Keratinocyte (primary cell): ENCODE data around the gene NDUFS1. TPM values are rescaled to one million over a fixed set of nuclear protein-coding genes. Genes with fewer than 3 reads are reported as not detected.

ENCODE experiments used
- DNase-seq: peaks from one replicate; pipeline ENCODE4 v3.0.0-alpha.2; 2011; ENCODE audit warnings: low read depth, missing footprints, low spot score
- FAIRE-seq: peaks from 2 replicates; lab custom pipeline; 2011; peaks lifted over from hg19 to GRCh38; lab: Jason Lieb, UNC
- H2AFZ ChIP-seq: 2 replicates; pipeline ENCODE4 v1.6.0; 2012; ENCODE audit warnings: low read length, control low read depth, inconsistent platforms; ENCODE audit not compliant: control insufficient read depth
- H3K27ac ChIP-seq: 2 replicates; pipeline ENCODE4 v1.5.1; 2011; ENCODE audit warnings: low read length; ENCODE audit not compliant: control insufficient read depth, insufficient read depth
- H3K27me3 ChIP-seq: 3 replicates; pipeline ENCODE4 v1.6.0; 2011; ENCODE audit warnings: low read length; ENCODE audit not compliant: control insufficient read depth, insufficient read depth; ENCODE audit errors: extremely low read depth
- H3K36me3 ChIP-seq, 2 experiments: 2 replicates in 1 of 2; 3 replicates in 1 of 2; pipeline ENCODE4 v1.5.1; 2011; ENCODE audit warnings: low read length in 2 of 2, mild to moderate bottlenecking in 1 of 2; ENCODE audit not compliant: control insufficient read depth in 2 of 2, insufficient read depth in 2 of 2; ENCODE audit errors: extremely low read depth in 1 of 2
- H3K4me1 ChIP-seq: 3 replicates; pipeline ENCODE4 v1.5.1; 2011; ENCODE audit warnings: low read length; ENCODE audit not compliant: control insufficient read depth, insufficient read depth; ENCODE audit errors: extremely low read depth
- H3K4me2 ChIP-seq: 3 replicates; pipeline ENCODE4 v1.6.0; 2011; ENCODE audit warnings: low read depth, low read length; ENCODE audit not compliant: control insufficient read depth, insufficient read depth; ENCODE audit errors: extremely low read depth
- H3K4me3 ChIP-seq, 3 experiments: fragments of 200-600 bp in 1 of 3; sonication (generic) in 1 of 3; 2 replicates in 2 of 3; 3 replicates in 1 of 3; pipeline ENCODE4 v1.5.1; 2011 to 2016; ENCODE audit warnings: low read length in 3 of 3, mild to moderate bottlenecking in 3 of 3, control low read depth in 2 of 3, inconsistent platforms in 1 of 3, low read depth in 1 of 3, mixed read lengths in 1 of 3, mixed run types in 1 of 3, moderate library complexity in 1 of 3; ENCODE audit not compliant: control insufficient read depth in 2 of 3, insufficient read depth in 2 of 3; ENCODE audit errors: extremely low read depth in 1 of 3
- H3K79me2 ChIP-seq: 2 replicates; pipeline ENCODE4 v1.6.0; 2012; ENCODE audit warnings: low read length; ENCODE audit not compliant: control insufficient read depth, insufficient read depth
- H3K9ac ChIP-seq: 3 replicates; pipeline ENCODE4 v1.6.0; 2011; ENCODE audit warnings: low read length; ENCODE audit not compliant: control insufficient read depth, insufficient read depth; ENCODE audit errors: extremely low read depth
- H3K9me1 ChIP-seq: 3 replicates; pipeline ENCODE4 v1.6.0; 2011; ENCODE audit warnings: low read length; ENCODE audit not compliant: control insufficient read depth, insufficient read depth; ENCODE audit errors: extremely low read depth
- H3K9me3 ChIP-seq: 2 replicates; pipeline ENCODE4 v1.5.1; 2012; ENCODE audit warnings: low read depth, low read length; ENCODE audit not compliant: control insufficient read depth
- H4K20me1 ChIP-seq: 3 replicates; pipeline ENCODE4 v1.6.0; 2011; ENCODE audit warnings: low read length; ENCODE audit not compliant: control insufficient read depth, insufficient read depth; ENCODE audit errors: extremely low read depth
- EZH2 ChIP-seq: IDR thresholded peaks from one replicate; pipeline ENCODE4 v1.6.1; 2012; ENCODE audit warnings: inconsistent platforms, mild to moderate bottlenecking, low read length, moderate library complexity
- dilution Hi-C: fragments of 300-500 bp; cut with MboI; formaldehyde crosslinking; loops from one replicate; pipeline ENCODE4 v1.7.0; 2020; ENCODE audit warnings: low sequenced_read_pairs; ENCODE audit not compliant: extremely low pct_ligation_motif_present
- polyA plus RNA-seq, 5 experiments: library from polyadenylated mRNA; depleted of rRNA in 3 of 5; stranded (reverse) in 3 of 5; stranded (forward) in 1 of 5; unstranded in 1 of 5; fragments of >200 nt; gene quantifications; 1 replicate in 1 of 5; 2 replicates in 3 of 5; 3 replicates in 1 of 5; pipeline versions ENCODE4 v1.2.1 to v1.2.3, GENCODE V29; 2011 to 2012; ENCODE audit warnings: missing spikeins in 2 of 5, low read depth in 1 of 5, low replicate concordance in 1 of 5
- TF ChIP-seq, protein P1 (sequence below), 3 experiments: IDR thresholded peaks in 1 of 3; conservative IDR thresholded peaks in 1 of 3; optimal IDR thresholded peaks in 1 of 3; 2 replicates in 2 of 3; 3 replicates in 1 of 3; pipeline versions ENCODE3 to v1.5.1; 2011; ENCODE audit warnings: low read length in 3 of 3, mild to moderate bottlenecking in 3 of 3, moderate library complexity in 2 of 3, control low read depth in 1 of 3, inconsistent platforms in 1 of 3; ENCODE audit not compliant: insufficient read depth in 2 of 3; ENCODE audit errors: extremely low read depth in 1 of 3

The NDUFS1 gene
- polyA plus RNA-seq, 1 donor (not counting 4 experiments of a cell fraction or from before 2014, with no cell fraction given): 83.7 TPM

DNA sequence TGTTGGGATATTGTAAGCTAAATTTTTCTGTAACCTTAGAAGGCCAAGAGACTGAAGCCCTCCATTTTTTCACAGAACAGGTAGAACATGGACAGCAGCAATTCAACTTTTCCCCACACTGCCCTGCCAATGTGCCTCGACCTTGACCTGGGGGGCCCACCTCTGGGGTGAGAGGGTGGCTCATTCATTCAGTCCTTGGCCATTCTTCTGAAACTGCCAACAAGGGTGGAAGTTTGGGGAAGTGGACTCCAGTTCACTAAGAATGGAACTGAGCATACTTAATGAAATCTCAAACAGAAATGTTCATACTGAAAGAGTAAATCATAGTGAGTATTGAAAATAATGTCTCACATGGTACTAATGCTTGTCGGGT is 1.5 kb upstream of the NDUFS1 start:
- DNase-seq (no peak), FAIRE-seq (no peak)
- H3K4me1 ChIP-seq: peaks cover 16% of the 10 kb centered on the region
- no peaks in the 10 kb centered on the region for H3K27me3 ChIP-seq
- peaks cover 65% of the 10 kb centered on the region for H3K79me2 ChIP-seq
- no peak overlapping the region for H2AFZ ChIP-seq
- H3K4me3 ChIP-seq: peak overlapping the region; percentile 73 to 93 (median 76)
- H3K4me2 ChIP-seq: peak overlapping the region; percentile 76
- H3K9ac ChIP-seq: peak overlapping the region; percentile 94
- peaks cover 19 to 22% of the 10 kb centered on the region in 2 experiments for H3K36me3 ChIP-seq
- no peak for TF ChIP-seq EZH2
- TF ChIP-seq, protein P1, sequence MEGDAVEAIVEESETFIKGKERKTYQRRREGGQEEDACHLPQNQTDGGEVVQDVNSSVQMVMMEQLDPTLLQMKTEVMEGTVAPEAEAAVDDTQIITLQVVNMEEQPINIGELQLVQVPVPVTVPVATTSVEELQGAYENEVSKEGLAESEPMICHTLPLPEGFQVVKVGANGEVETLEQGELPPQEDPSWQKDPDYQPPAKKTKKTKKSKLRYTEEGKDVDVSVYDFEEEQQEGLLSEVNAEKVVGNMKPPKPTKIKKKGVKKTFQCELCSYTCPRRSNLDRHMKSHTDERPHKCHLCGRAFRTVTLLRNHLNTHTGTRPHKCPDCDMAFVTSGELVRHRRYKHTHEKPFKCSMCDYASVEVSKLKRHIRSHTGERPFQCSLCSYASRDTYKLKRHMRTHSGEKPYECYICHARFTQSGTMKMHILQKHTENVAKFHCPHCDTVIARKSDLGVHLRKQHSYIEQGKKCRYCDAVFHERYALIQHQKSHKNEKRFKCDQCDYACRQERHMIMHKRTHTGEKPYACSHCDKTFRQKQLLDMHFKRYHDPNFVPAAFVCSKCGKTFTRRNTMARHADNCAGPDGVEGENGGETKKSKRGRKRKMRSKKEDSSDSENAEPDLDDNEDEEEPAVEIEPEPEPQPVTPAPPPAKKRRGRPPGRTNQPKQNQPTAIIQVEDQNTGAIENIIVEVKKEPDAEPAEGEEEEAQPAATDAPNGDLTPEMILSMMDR (optimal IDR thresholded peaks at IDR 0.05 in 1 of 3, IDR thresholded peaks at IDR 0.05 in 1 of 3, conservative IDR thresholded peaks at IDR 0.05 in 1 of 3; ENCODE audit: extremely low read depth in 1 of 3, insufficient read depth in 2 of 3, low read length in 3 of 3): no peak
- H3K27ac ChIP-seq: peak overlapping the region; percentile 94
- H4K20me1 ChIP-seq: peaks cover 5% of the 10 kb centered on the region
- no peaks in the 10 kb centered on the region for H3K9me3 ChIP-seq
- H3K9me1 ChIP-seq: no peaks in the 10 kb centered on the region
- dilution Hi-C loops: no loop called here

DNA sequence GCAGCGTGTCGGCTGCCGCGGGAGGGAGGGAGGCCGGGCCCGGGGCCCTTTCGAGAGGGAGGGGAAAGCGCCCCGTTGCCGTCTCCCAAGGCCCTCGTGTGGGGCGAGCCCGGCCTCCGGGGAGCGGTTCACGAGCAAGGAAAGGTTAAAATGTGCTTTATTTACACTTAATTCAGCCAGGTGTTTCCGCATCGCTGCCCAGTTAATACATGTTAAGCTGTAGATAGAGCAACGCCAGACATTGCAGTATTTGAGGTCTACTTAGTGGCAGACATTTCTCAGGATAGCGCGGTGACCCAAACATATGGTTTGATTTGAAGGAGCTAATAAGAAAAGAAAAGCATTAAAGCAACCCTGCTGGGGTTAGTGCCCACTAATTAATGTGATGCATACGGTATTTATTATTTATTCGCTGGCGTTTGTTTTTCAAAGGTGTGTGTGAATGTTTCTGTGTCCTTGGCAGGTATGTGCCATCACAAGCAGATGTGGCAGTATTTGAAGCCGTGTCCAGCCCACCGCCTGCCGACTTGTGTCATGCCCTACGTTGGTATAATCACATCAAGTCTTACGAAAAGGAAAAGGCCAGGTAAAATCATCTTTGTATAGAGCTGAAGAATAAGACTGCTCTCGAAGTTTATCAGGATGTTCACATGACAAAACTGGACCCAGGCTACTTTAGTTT is 1.0 kb upstream of the NDUFS1 start:
- Histone ChIP-seq H3K79me2 (peaks cover 70% of the 10 kb centered on the region), H4K20me1 (peaks cover 5% of the 10 kb centered on the region), H3K4me3 (peak overlapping the region; percentile 73 to 93 (median 76)), H3K9me3 (no peaks in the 10 kb centered on the region), H3K4me1 (peaks cover 16% of the 10 kb centered on the region), H3K4me2 (peak overlapping the region; percentile 76), H3K9ac (peak overlapping the region; percentile 94), H3K36me3 (peaks cover 19 to 22% of the 10 kb centered on the region in 2 experiments), H3K9me1 (no peaks in the 10 kb centered on the region), H2AFZ (no peak overlapping the region), H3K27me3 (no peaks in the 10 kb centered on the region), H3K27ac (peak overlapping the region; percentile 94)
- dilution Hi-C loops: no loop called here
- DNase-seq (no peak), FAIRE-seq (no peak)
- TF ChIP-seq EZH2: no peak
- TF ChIP-seq, protein P1 (optimal IDR thresholded peaks at IDR 0.05 in 1 of 3, IDR thresholded peaks at IDR 0.05 in 1 of 3, conservative IDR thresholded peaks at IDR 0.05 in 1 of 3; ENCODE audit: extremely low read depth in 1 of 3, insufficient read depth in 2 of 3, low read length in 3 of 3): no peak
